ENCODE measurements around the gene EFNA2. TPM values are rescaled to one million over a fixed set of nuclear protein-coding genes. Genes with fewer than 3 reads are reported as not detected.
A peak's percentile ranks its signal among the peaks of the same experiment; 100 is the strongest.

The EFNA2 gene
- total RNA-seq, 6 experiments from 2014 or later, result 4.2 to 10.3 (median 5.6) TPM

GRCh38 chr19:1340681-1341469 lies 55.2 kb downstream of the EFNA2 start:
- no peaks in the 10 kb centered on the region for H3K27me3 ChIP-seq
- peak in 1 of 4 donors; percentile 40 for ATAC-seq
- H3K4me3 ChIP-seq, result no peak overlapping the region
- no peaks in the 10 kb centered on the region for H3K4me1 ChIP-seq
- H3K27ac ChIP-seq, result no peak overlapping the region
- 82% methylated on average over 7 of the region's 28 CpGs for WGBS (ENCODE audit: insufficient coverage, low coverage, low lambda C conversion rate, missing lambda C conversion rate)
- no peaks in the 10 kb centered on the region for H3K9me3 ChIP-seq
- DNase-seq, result no peak
- no peaks in the 10 kb centered on the region for H3K36me3 ChIP-seq
- TF ChIP-seq CTCF (IDR thresholded peaks at IDR 0.05) (no peak), POLR2A (IDR thresholded peaks at IDR 0.05) (no peak)
- intact Hi-C loops (cut with DNase I), result no loop called here

GRCh38 chr19:1343041-1343440 lies 57.4 kb downstream of the EFNA2 start:
- no peak for ATAC-seq
- H3K27ac ChIP-seq, result no peak overlapping the region
- no peaks in the 10 kb centered on the region for H3K27me3 ChIP-seq
- TF ChIP-seq POLR2A (IDR thresholded peaks at IDR 0.05) (no peak), CTCF (IDR thresholded peaks at IDR 0.05) (no peak)
- DNase-seq, result no peak
- H3K36me3 ChIP-seq, result no peaks in the 10 kb centered on the region
- intact Hi-C loops (cut with DNase I), result no loop called here
- 56% methylated on average over 7 of the region's 7 CpGs for WGBS (ENCODE audit: insufficient coverage, low coverage, low lambda C conversion rate, missing lambda C conversion rate)
- no peaks in the 10 kb centered on the region for H3K9me3 ChIP-seq
- H3K4me3 ChIP-seq, result no peak overlapping the region
- H3K4me1 ChIP-seq, result no peaks in the 10 kb centered on the region

GRCh38 chr19:1349211-1349610 lies 63.5 kb downstream of the EFNA2 start:
- H3K9me3 ChIP-seq, result no peaks in the 10 kb centered on the region
- no peaks in the 10 kb centered on the region for H3K4me1 ChIP-seq
- DNase-seq (no peak), ATAC-seq (no peak)
- intact Hi-C loops (cut with DNase I), result no loop called here
- no peaks in the 10 kb centered on the region for H3K27me3 ChIP-seq
- 89% methylated on average over 18 of the region's 18 CpGs for WGBS (ENCODE audit: insufficient coverage, low coverage, low lambda C conversion rate, missing lambda C conversion rate)
- TF ChIP-seq CTCF (IDR thresholded peaks at IDR 0.05) (no peak), POLR2A (IDR thresholded peaks at IDR 0.05) (no peak)
- no peak overlapping the region for H3K27ac ChIP-seq
- H3K36me3 ChIP-seq, result no peaks in the 10 kb centered on the region
- H3K4me3 ChIP-seq, result no peak overlapping the region

GRCh38 chr19:1350867-1351266 lies 65.2 kb downstream of the EFNA2 start:
- intact Hi-C loops (cut with DNase I), result no loop called here
- no peak for TF ChIP-seq POLR2A (IDR thresholded peaks at IDR 0.05)
- no peak for TF ChIP-seq CTCF (IDR thresholded peaks at IDR 0.05)
- H3K9me3 ChIP-seq, result no peaks in the 10 kb centered on the region
- ATAC-seq (no peak), DNase-seq (no peak)
- no peaks in the 10 kb centered on the region for H3K36me3 ChIP-seq
- peaks cover 0 to 2% (median 0%) of the 10 kb centered on the region in 4 donors for H3K4me1 ChIP-seq
- no peaks in the 10 kb centered on the region for H3K27me3 ChIP-seq
- 43% methylated on average over 5 of the region's 5 CpGs for WGBS (ENCODE audit: insufficient coverage, low coverage, low lambda C conversion rate, missing lambda C conversion rate)
- H3K27ac ChIP-seq, result no peak overlapping the region
- no peak overlapping the region for H3K4me3 ChIP-seq

Other genes starting within 250 kb of the EFNA2 start
- gene ABCA7, start 245.8 kb upstream of the EFNA2 start, total RNA-seq, result 10 to 100 TPM in 3 of 6 experiments, 1 to 10 TPM in 3; 4.8 to 14.6 (median 9.1) TPM
- gene ARHGAP45, start 218.7 kb upstream of the EFNA2 start, total RNA-seq, result 1 to 10 TPM; 4.2 to 10.0 (median 7.3) TPM
- gene POLR2E, start 190.5 kb upstream of the EFNA2 start, total RNA-seq, result 100 to 1,000 TPM; 112 to 256 (median 131) TPM
- gene GPX4, start 181.9 kb upstream of the EFNA2 start, total RNA-seq, result 100 to 1,000 TPM; 204 to 389 (median 212) TPM
- 10 to 100 TPM; 21.5 to 54.4 (median 25.5) TPM for gene SBNO2, start 111.6 kb upstream of the EFNA2 start, total RNA-seq
- gene STK11, start 80.1 kb upstream of the EFNA2 start, total RNA-seq, result 10 to 100 TPM; 23.8 to 34.0 (median 29.5) TPM
- gene CBARP, start 47.9 kb upstream of the EFNA2 start, total RNA-seq, result under 1 TPM; 0.15 to 0.62 (median 0.31) TPM
- gene ATP5F1D, start 44.1 kb upstream of the EFNA2 start, total RNA-seq, result 100 to 1,000 TPM in 5 of 6 experiments, 10 to 100 TPM in 1; 98.1 to 240 (median 137) TPM
- gene MIDN, start 37.3 kb upstream of the EFNA2 start, total RNA-seq, result 10 to 100 TPM; 22.3 to 55.1 (median 29.3) TPM
- gene CIRBP, start 16.5 kb upstream of the EFNA2 start, total RNA-seq, result 100 to 1,000 TPM in 2 of 6 experiments, 10 to 100 TPM in 4; 69.2 to 111 (median 89.5) TPM
- gene FAM174C, start 10.3 kb upstream of the EFNA2 start, total RNA-seq, result 100 to 1,000 TPM in 1 of 6 experiments, 10 to 100 TPM in 5; 34.0 to 103 (median 43.8) TPM
- gene NDUFS7, start 98.0 kb downstream of the EFNA2 start, total RNA-seq, result 100 to 1,000 TPM in 2 of 6 experiments, 10 to 100 TPM in 4; 70.1 to 210 (median 85.0) TPM
- gene GAMT, start 115.7 kb downstream of the EFNA2 start, total RNA-seq, result 100 to 1,000 TPM; 151 to 380 (median 221) TPM
- 10 to 100 TPM; 22.3 to 50.9 (median 42.2) TPM for gene DAZAP1, start 121.7 kb downstream of the EFNA2 start, total RNA-seq
- 1,000 to 10,000 TPM in 2 of 6 experiments, 100 to 1,000 TPM in 4; 334 to 1,615 (median 355) TPM for gene RPS15, start 152.5 kb downstream of the EFNA2 start, total RNA-seq
- gene APC2, start 164.2 kb downstream of the EFNA2 start, total RNA-seq, result under 1 TPM in 3 of 6 experiments, not detected in 3; 0.06 to 0.13 (median 0.06) TPM
- 10 to 100 TPM; 12.2 to 32.7 (median 15.3) TPM for gene C19orf25, start 193.3 kb downstream of the EFNA2 start, total RNA-seq
- 1 to 10 TPM; 2.0 to 8.0 (median 3.6) TPM for gene PCSK4, start 204.5 kb downstream of the EFNA2 start, total RNA-seq
- 100 to 1,000 TPM; 113 to 218 (median 177) TPM for gene REEP6, start 205.3 kb downstream of the EFNA2 start, total RNA-seq
- 1 to 10 TPM; 1.8 to 6.9 (median 4.5) TPM for gene ADAMTSL5, start 227.1 kb downstream of the EFNA2 start, total RNA-seq
- gene PLK5, start 238.2 kb downstream of the EFNA2 start, total RNA-seq, result not detected